Activated T-helper 17 cell treated with anti-CD3 and anti-CD28 coated beads, Interleukin-2, amount 50 U/mL, for 72 hours (primary cell): ENCODE data around the gene SNRNP40. TPM values are rescaled to one million over a fixed set of nuclear protein-coding genes. Genes with fewer than 3 reads are reported as not detected.
A peak's percentile ranks its signal among the peaks of the same experiment; 100 is the strongest.
"Not testable (repeated sequence)": the region's sequence is repeated elsewhere in the genome, so short reads cannot be mapped to it uniquely, and the experiment has no call there.

Experiments
- ATAC-seq: fragments of 150-1000 bp; cut with Tn5 transposase; replicated peaks from 2 replicates; pipeline ENCODE4 v1.10.0; 2021; ENCODE audit warnings: mild to moderate bottlenecking, moderate library complexity
- H3K27ac Mint-ChIP-seq: one replicate; pipeline ENCODE4 v1.8.0; 2022; ENCODE audit warnings: mixed read lengths
- H3K27me3 Mint-ChIP-seq: one replicate; pipeline ENCODE4 v1.8.0; 2022; ENCODE audit warnings: mixed read lengths
- H3K36me3 Mint-ChIP-seq: one replicate; pipeline ENCODE4 v1.8.0; 2022; ENCODE audit warnings: low read depth, mild to moderate bottlenecking, mixed read lengths
- H3K4me1 Mint-ChIP-seq: one replicate; pipeline ENCODE4 v1.8.0; 2022; ENCODE audit warnings: mixed read lengths
- H3K4me3 Mint-ChIP-seq: one replicate; pipeline ENCODE4 v1.8.0; 2022; ENCODE audit warnings: mild to moderate bottlenecking, mixed read lengths
- H3K9me3 Mint-ChIP-seq: one replicate; pipeline ENCODE4 v1.8.0; 2022; ENCODE audit warnings: mixed read lengths
- total RNA-seq, 2 donors: library from RNA; stranded (reverse); gene quantifications; one replicate each; pipeline ENCODE4 v1.2.3, GENCODE V29; 2022

The SNRNP40 gene
- total RNA-seq, 2 donors from 2014 or later: 62.2 to 115 TPM

- H3K4me1 Mint-ChIP-seq: peaks cover 30% of the 10 kb centered on the region
- H3K9me3 Mint-ChIP-seq: no peaks in the 10 kb centered on the region
- H3K27ac Mint-ChIP-seq: no peak overlapping the region
- H3K27me3 Mint-ChIP-seq: no peaks in the 10 kb centered on the region
- no peak overlapping the region for H3K4me3 Mint-ChIP-seq
- no peak for ATAC-seq
- H3K36me3 Mint-ChIP-seq: peaks cover 8% of the 10 kb centered on the region
Measured at GRCh38 chr1:31302709-31303441, 6.3 kb upstream of the SNRNP40 start.

- no peak for ATAC-seq
- H3K4me1 Mint-ChIP-seq: peaks cover 27% of the 10 kb centered on the region
- H3K27me3 Mint-ChIP-seq: no peaks in the 10 kb centered on the region
- no peak overlapping the region for H3K4me3 Mint-ChIP-seq
- no peaks in the 10 kb centered on the region for H3K36me3 Mint-ChIP-seq
- H3K9me3 Mint-ChIP-seq: no peaks in the 10 kb centered on the region
- H3K27ac Mint-ChIP-seq: no peak overlapping the region
Measured at GRCh38 chr1:31300193-31300592, 3.6 kb upstream of the SNRNP40 start.

- Mint-ChIP-seq H3K4me1 (peaks cover 32% of the 10 kb centered on the region), H3K4me3 (no peak overlapping the region), H3K27ac (no peak overlapping the region), H3K27me3 (no peaks in the 10 kb centered on the region), H3K36me3 (no peaks in the 10 kb centered on the region), H3K9me3 (no peaks in the 10 kb centered on the region)
- ATAC-seq: no peak
Measured at GRCh38 chr1:31299365-31299764, 2.8 kb upstream of the SNRNP40 start.

DNA sequence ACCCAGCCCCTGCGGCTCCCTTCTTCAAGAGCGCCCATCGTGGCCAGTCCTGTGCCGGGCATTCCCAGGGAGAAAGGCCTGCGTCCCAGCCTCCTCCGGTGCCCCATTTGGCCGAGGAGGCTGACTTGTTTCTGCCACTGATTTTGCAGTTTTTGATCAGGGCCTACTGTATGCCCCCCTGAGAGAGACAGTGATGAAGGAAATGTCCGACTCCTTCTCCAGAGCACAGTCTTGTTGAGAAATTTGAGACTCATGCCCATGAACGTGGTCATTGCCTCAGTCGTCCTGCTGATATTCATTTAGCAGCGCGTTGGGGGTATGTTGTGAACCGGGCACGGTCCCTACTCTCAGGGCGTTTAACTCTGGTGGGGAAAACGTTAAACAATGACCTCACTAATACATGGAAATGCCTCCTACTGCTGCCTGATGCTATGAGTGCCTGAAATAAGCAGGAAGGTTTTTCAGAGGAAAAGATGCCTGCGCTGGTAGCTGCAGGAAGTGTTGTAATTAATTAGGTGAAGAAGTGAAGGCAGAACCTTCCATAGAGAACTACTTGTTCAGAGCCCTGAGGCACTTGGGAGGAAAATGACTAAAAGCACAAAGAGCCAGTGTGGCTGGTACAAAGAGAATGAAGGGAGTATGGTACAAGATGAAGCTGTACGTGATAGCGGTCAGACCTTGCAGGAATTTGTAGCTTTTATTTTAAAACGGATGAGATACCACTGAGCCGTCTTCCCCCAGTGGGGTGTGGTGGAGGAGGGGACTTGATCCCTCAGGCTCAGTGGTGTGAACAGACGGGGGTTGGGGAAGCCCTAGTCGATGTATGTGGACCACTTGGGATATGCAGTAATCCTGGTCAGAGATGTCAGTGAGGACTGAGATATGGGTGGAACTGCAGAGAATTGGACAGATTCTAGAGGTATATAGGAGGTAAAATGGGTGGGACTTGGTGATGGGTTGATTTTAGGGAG is 974 bp upstream of the SNRNP40 start:
- Mint-ChIP-seq H3K4me1 (peaks cover 27% of the 10 kb centered on the region), H3K27me3 (no peaks in the 10 kb centered on the region), H3K9me3 (no peaks in the 10 kb centered on the region), H3K27ac (no peak overlapping the region), H3K4me3 (no peak overlapping the region), H3K36me3 (peaks cover 18% of the 10 kb centered on the region)
- ATAC-seq: no peak

DNA sequence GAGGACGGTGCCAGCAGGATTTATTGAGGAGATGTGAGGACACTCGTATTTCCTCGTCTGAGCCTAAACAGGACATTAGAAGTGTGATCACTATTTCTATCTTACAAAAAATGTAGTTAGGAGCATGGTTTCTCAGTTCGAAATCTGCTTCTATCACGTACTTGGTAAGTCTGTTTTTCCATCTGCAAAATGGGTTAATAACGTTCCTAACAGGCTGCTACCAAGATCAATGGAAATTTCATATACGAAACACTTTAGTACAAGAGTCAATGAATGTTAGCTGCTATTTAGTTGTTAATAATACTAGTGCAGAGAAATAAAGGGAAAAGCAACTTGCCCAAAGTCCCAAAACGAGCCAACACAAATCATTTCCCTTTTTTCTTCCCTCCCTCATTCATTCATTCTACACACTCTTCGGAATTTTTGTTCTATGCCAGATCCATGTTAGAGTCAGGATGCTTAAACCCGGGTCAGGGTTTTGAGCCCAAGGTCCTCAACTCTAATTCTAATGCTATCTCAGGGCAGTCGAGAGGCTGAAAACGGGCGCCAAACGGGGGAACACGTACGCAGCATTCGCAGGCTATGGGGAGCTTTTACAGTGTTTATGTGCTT is 608 bp downstream of the SNRNP40 start:
- Mint-ChIP-seq H3K36me3 (peaks cover 34% of the 10 kb centered on the region), H3K4me1 (peaks cover 24% of the 10 kb centered on the region), H3K27me3 (no peaks in the 10 kb centered on the region), H3K9me3 (no peaks in the 10 kb centered on the region), H3K27ac (no peak overlapping the region), H3K4me3 (no peak overlapping the region)
- no peak for ATAC-seq

DNA sequence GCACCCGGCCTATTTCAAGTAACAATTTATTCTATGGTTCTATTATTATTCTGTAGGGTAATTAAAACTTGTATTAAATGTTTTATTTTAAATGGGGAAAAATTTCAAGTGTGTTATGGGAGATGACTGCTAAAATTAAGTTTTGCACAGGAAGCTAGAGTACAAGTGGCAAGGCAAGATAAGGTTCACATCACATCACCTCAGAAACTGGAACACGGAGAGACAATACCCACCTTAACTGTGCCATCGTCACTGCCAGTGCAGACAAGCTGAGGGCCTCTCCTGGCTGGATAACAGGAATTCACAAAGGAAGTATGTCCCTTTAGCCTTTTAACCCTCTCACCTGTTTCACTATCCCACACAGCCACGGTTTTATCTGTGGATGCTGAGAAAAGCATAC is 7.6 kb downstream of the SNRNP40 start:
- ATAC-seq: no peak

DNA sequence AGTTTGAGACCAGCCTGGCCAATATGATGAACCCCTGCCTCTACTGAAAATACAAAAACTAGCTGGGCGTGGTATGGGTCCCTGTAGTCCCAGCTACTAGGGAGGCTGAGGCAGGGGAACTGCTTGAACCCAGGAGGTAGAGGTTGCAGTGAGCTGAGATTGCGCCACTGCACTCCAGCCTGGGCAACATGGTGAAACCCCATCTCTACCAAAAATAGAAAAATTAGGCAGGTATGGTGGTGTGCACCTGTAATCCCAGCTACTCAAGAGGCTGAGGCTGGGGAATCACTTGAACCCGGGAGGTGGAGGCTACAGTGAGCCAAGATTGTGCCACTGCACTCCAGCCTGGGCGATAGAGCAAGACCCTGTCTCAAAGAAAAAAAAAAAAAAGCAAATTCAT is 8.8 kb downstream of the SNRNP40 start:
- H3K27ac Mint-ChIP-seq, ATAC-seq, H3K9me3 Mint-ChIP-seq, H3K4me3 Mint-ChIP-seq, H3K27me3 Mint-ChIP-seq, H3K4me1 Mint-ChIP-seq: not testable (repeated sequence)
- peaks cover 100% of the 10 kb centered on the region for H3K36me3 Mint-ChIP-seq

More for the DNA sequence above, 7.6 kb downstream of the SNRNP40 start:
- no peaks in the 10 kb centered on the region for H3K9me3 Mint-ChIP-seq
- no peaks in the 10 kb centered on the region for H3K4me1 Mint-ChIP-seq
- H3K4me3 Mint-ChIP-seq: no peak overlapping the region
- H3K27ac Mint-ChIP-seq: no peak overlapping the region
- H3K36me3 Mint-ChIP-seq: peaks cover 100% of the 10 kb centered on the region
- H3K27me3 Mint-ChIP-seq: no peaks in the 10 kb centered on the region

DNA sequence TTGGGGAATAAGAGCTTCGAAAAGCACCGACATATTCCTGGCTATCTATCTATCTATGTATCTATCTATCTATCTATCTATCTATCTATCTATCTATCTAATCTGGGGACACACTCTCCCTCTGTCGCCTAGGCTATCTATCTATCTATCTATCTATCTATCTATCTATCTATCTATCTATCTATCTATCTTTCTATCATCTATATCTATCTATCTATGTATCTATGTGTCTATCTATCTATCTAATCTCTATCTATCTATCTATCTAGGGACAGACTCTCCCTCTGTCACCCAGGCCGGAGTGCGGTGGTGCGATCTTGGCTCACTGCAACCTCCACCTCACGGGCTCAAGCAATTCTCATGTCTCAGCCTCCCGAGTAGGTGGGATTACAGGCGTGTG is 14.2 kb downstream of the SNRNP40 start:
- H3K27me3 Mint-ChIP-seq, ATAC-seq, H3K4me1 Mint-ChIP-seq, H3K27ac Mint-ChIP-seq, H3K4me3 Mint-ChIP-seq, H3K9me3 Mint-ChIP-seq: not testable (repeated sequence)
- peaks cover 100% of the 10 kb centered on the region for H3K36me3 Mint-ChIP-seq

- no peaks in the 10 kb centered on the region for H3K9me3 Mint-ChIP-seq
- ATAC-seq: no peak
- H3K27me3 Mint-ChIP-seq: no peaks in the 10 kb centered on the region
- H3K4me3 Mint-ChIP-seq: no peak overlapping the region
- peaks cover 94% of the 10 kb centered on the region for H3K36me3 Mint-ChIP-seq
- H3K4me1 Mint-ChIP-seq: peaks cover 2% of the 10 kb centered on the region
- peak overlapping the region; percentile 37 for H3K27ac Mint-ChIP-seq
Measured at GRCh38 chr1:31273619-31274018, 23.0 kb downstream of the SNRNP40 start.

- Mint-ChIP-seq H3K4me1 (no peaks in the 10 kb centered on the region), H3K27ac (no peak overlapping the region), H3K36me3 (peaks cover 94% of the 10 kb centered on the region), H3K4me3 (no peak overlapping the region), H3K9me3 (no peaks in the 10 kb centered on the region), H3K27me3 (no peaks in the 10 kb centered on the region)
- ATAC-seq: no peak
Measured at GRCh38 chr1:31272369-31272768, 24.2 kb downstream of the SNRNP40 start.

- Mint-ChIP-seq H3K9me3 (no peaks in the 10 kb centered on the region), H3K4me1 (no peaks in the 10 kb centered on the region), H3K36me3 (peaks cover 100% of the 10 kb centered on the region)
Measured at GRCh38 chr1:31266547-31266946, 30.0 kb downstream of the SNRNP40 start.

GRCh38 chr1:31264790-31265386 is 31.7 kb downstream of the SNRNP40 start:
- H3K4me1 Mint-ChIP-seq: no peaks in the 10 kb centered on the region
- no peaks in the 10 kb centered on the region for H3K9me3 Mint-ChIP-seq
- no peak overlapping the region for H3K27ac Mint-ChIP-seq
- no peak for ATAC-seq
- peaks cover 100% of the 10 kb centered on the region for H3K36me3 Mint-ChIP-seq
- H3K4me3 Mint-ChIP-seq: no peak overlapping the region
- no peaks in the 10 kb centered on the region for H3K27me3 Mint-ChIP-seq

More at GRCh38 chr1:31266547-31266946, 30.0 kb downstream of the SNRNP40 start:
- Mint-ChIP-seq H3K27me3 (no peaks in the 10 kb centered on the region), H3K27ac (no peak overlapping the region), H3K4me3 (no peak overlapping the region)
- no peak for ATAC-seq

GRCh38 chr1:31263408-31263807 is 33.2 kb downstream of the SNRNP40 start:
- Mint-ChIP-seq H3K4me3 (no peak overlapping the region), H3K36me3 (peaks cover 100% of the 10 kb centered on the region), H3K4me1 (no peaks in the 10 kb centered on the region), H3K9me3 (no peaks in the 10 kb centered on the region), H3K27me3 (no peaks in the 10 kb centered on the region), H3K27ac (no peak overlapping the region)
- no peak for ATAC-seq

GRCh38 chr1:31262393-31262792 is 34.2 kb downstream of the SNRNP40 start:
- H3K27ac Mint-ChIP-seq, H3K4me1 Mint-ChIP-seq, H3K27me3 Mint-ChIP-seq, H3K9me3 Mint-ChIP-seq, H3K4me3 Mint-ChIP-seq, ATAC-seq: not testable (repeated sequence)
- H3K36me3 Mint-ChIP-seq: peaks cover 100% of the 10 kb centered on the region
